ENCODE data around the gene DRAP1.

The DRAP1 gene

GRCh38 chr11:65965986-65966762, 46.9 kb downstream of the DRAP1 start:
- no peak for DNase-seq

- DNase-seq = no peak
Measured at GRCh38 chr11:65967329-65967934, 48.2 kb downstream of the DRAP1 start.

GRCh38 chr11:65968600-65969482, 49.6 kb downstream of the DRAP1 start:
- DNase-seq = no peak

Data from stimulated activated CD4-positive, alpha-beta T cell treated with anti-CD3 and anti-CD28 coated beads, Interleukin-2, amount 100 ng/mL, for 24 hours (primary cell).